Endothelial cell of umbilical vein (primary cell): ENCODE data around the gene MT3. TPM values are rescaled to one million over a fixed set of nuclear protein-coding genes. Genes with fewer than 3 reads are reported as not detected.

Experiments
- BruUV-seq: library from RNA; stranded (reverse); fragments of 400-500 nt; replicated peaks from 2 replicates; lab custom pipeline; 2021; lab: Mats Ljungman, UMichigan
- CTCF ChIA-PET: fragments of 300-600, 350-600 bp; sonication (Branson Sonifier 250); formaldehyde crosslinking; loops from one replicate; lab custom pipeline; 2021; ENCODE audit warnings: antibody characterized with exemption, inconsistent platforms; lab: Charles Lee
- POLR2A ChIA-PET: fragments of 300-600, 350-600 bp; sonication (Branson Sonifier 250); formaldehyde crosslinking; loops from one replicate; lab custom pipeline; 2021; ENCODE audit warnings: antibody characterized with exemption, inconsistent platforms; lab: Charles Lee
- DNase-seq: peaks from one replicate; pipeline ENCODE4 v3.0.0-alpha.2; 2011; ENCODE audit warnings: low read depth, low spot score
- FAIRE-seq: peaks from 2 replicates; lab custom pipeline; 2011; peaks lifted over from hg19 to GRCh38; lab: Jason Lieb, UNC
- H2AFZ ChIP-seq: 2 replicates; pipeline ENCODE4 v1.6.0; 2012; ENCODE audit warnings: low read depth, low read length, control low read depth, inconsistent platforms
- H3K27ac ChIP-seq: 2 replicates; pipeline ENCODE4 v1.5.1; 2011; ENCODE audit warnings: low read depth, mild to moderate bottlenecking, control low read depth, low read length, moderate library complexity; ENCODE audit not compliant: insufficient read depth
- H3K27me3 ChIP-seq, 2 experiments: 2 replicates each; pipeline versions ENCODE4 v1.6.0 to v1.6.1; 2011; ENCODE audit warnings: low read length in 2 of 2, mixed read lengths in 1 of 2; ENCODE audit not compliant: control insufficient read depth in 2 of 2, insufficient read depth in 2 of 2
- H3K36me3 ChIP-seq, 2 experiments: 2 replicates in 1 of 2; 3 replicates in 1 of 2; pipeline ENCODE4 v1.5.1; 2011; ENCODE audit warnings: low read length in 2 of 2, mild to moderate bottlenecking in 1 of 2, moderate library complexity in 1 of 2; ENCODE audit not compliant: control insufficient read depth in 2 of 2, insufficient read depth in 2 of 2; ENCODE audit errors: extremely low read depth in 1 of 2
- H3K4me1 ChIP-seq: 3 replicates; pipeline ENCODE4 v1.5.1; 2011; ENCODE audit warnings: mild to moderate bottlenecking, low read length; ENCODE audit not compliant: control insufficient read depth, insufficient read depth; ENCODE audit errors: extremely low read depth
- H3K4me2 ChIP-seq: 2 replicates; pipeline ENCODE4 v1.6.1; 2011; ENCODE audit warnings: low read length, control low read depth, mixed read lengths; ENCODE audit not compliant: insufficient read depth
- H3K4me3 ChIP-seq, 3 experiments: fragments of 200-600 bp in 1 of 3; sonication (generic), shearing (Covaris generic) in 1 of 3; replicated peaks in 1 of 3; 2 replicates each; pipeline ENCODE4 v1.5.1; 2011 to 2016; ENCODE audit warnings: control low read depth in 3 of 3, low read length in 3 of 3, mild to moderate bottlenecking in 2 of 3, inconsistent platforms in 1 of 3, low read depth in 1 of 3, moderate library complexity in 1 of 3; ENCODE audit not compliant: insufficient read depth in 1 of 3
- H3K79me2 ChIP-seq: 2 replicates; pipeline ENCODE4 v1.6.0; 2012; ENCODE audit warnings: low read length, inconsistent platforms; ENCODE audit not compliant: control insufficient read depth, insufficient read depth
- H3K9ac ChIP-seq: replicated peaks from 2 replicates; pipeline ENCODE3; 2011; ENCODE audit warnings: low read length, control low read depth; ENCODE audit not compliant: insufficient read depth; ENCODE audit errors: extremely low read depth
- H3K9me1 ChIP-seq: replicated peaks from 3 replicates; pipeline ENCODE4 v1.6.0; 2011; ENCODE audit warnings: mild to moderate bottlenecking, low read length; ENCODE audit not compliant: control insufficient read depth, insufficient read depth; ENCODE audit errors: extremely low read depth
- H3K9me3 ChIP-seq: replicated peaks from 2 replicates; pipeline ENCODE4 v1.5.1; 2012; ENCODE audit warnings: low read length, inconsistent platforms; ENCODE audit not compliant: control insufficient read depth, insufficient read depth
- H4K20me1 ChIP-seq: replicated peaks from 2 replicates; pipeline ENCODE3; 2011; ENCODE audit warnings: mild to moderate bottlenecking, low read length; ENCODE audit not compliant: control insufficient read depth, insufficient read depth; ENCODE audit errors: extremely low read depth
- CTCF ChIP-seq, 2 donors: IDR thresholded peaks; 1 replicate in 1 of 2; 2 replicates in 1 of 2; pipeline ENCODE4 v1.5.1; 2011; ENCODE audit warnings: low read length in 2 of 2, mild to moderate bottlenecking in 2 of 2, moderate library complexity in 2 of 2, control low read depth in 1 of 2, inconsistent platforms in 1 of 2, low read depth in 1 of 2; ENCODE audit not compliant: insufficient read depth in 1 of 2; ENCODE audit errors: extremely low read depth in 1 of 2
- EZH2 ChIP-seq: IDR thresholded peaks from 2 replicates; pipeline ENCODE4 v1.6.1; 2012; ENCODE audit warnings: borderline replicate concordance, low read depth, mild to moderate bottlenecking, moderate library complexity, low read length, inconsistent platforms; ENCODE audit not compliant: severe bottlenecking
- FOS ChIP-seq: IDR thresholded peaks from 2 replicates; pipeline ENCODE4 v1.6.1; 2011; ENCODE audit warnings: mild to moderate bottlenecking, low read length, moderate library complexity, borderline replicate concordance; ENCODE audit not compliant: insufficient read depth
- GATA2 ChIP-seq: IDR thresholded peaks from 2 replicates; pipeline ENCODE4 v1.7.0; 2011; ENCODE audit warnings: low read depth, mild to moderate bottlenecking, moderate library complexity, mixed read lengths, low read length; ENCODE audit not compliant: insufficient read length, insufficient read depth
- JUN ChIP-seq: IDR thresholded peaks from 2 replicates; pipeline ENCODE4 v1.6.1; 2011; ENCODE audit warnings: borderline replicate concordance, low read depth; ENCODE audit not compliant: insufficient read length, insufficient read depth
- POLR2A ChIP-seq: IDR thresholded peaks from 2 replicates; pipeline ENCODE4 v1.6.1; 2012; ENCODE audit warnings: low read depth, mild to moderate bottlenecking, control low read depth, low read length
- POLR2AphosphoS5 ChIP-seq: IDR thresholded peaks from 2 replicates; pipeline ENCODE4 v1.6.1; 2012; ENCODE audit warnings: low read depth, mild to moderate bottlenecking, control low read depth, low read length, moderate library complexity; ENCODE audit not compliant: insufficient read depth
- dilution Hi-C: fragments of 300-500 bp; cut with MboI; formaldehyde crosslinking; loops from one replicate; pipeline ENCODE4 v1.15.0; 2019; ENCODE audit warnings: low sequenced_read_pairs; ENCODE audit not compliant: extremely low pct_ligation_motif_present
- intact Hi-C: fragments of 100-400 bp; cut with micrococcal nuclease; formaldehyde crosslinking; loops from one replicate; pipeline ENCODE4 v1.10.0; 2022
- polyA plus RNA-seq, 4 experiments: library from polyadenylated mRNA; depleted of rRNA in 3 of 4; stranded (reverse) in 3 of 4; unstranded in 1 of 4; fragments of >200 nt; gene quantifications; 2 replicates each; pipeline versions ENCODE4 v1.2.1 to v1.2.3, GENCODE V29; 2011 to 2012; ENCODE audit warnings: missing spikeins in 1 of 4
- total RNA-seq: library from RNA; stranded (reverse); gene quantifications from 2 replicates; pipeline ENCODE4 v1.2.3, GENCODE V29; 2021
- TF ChIP-seq, protein P1 (sequence below): IDR thresholded peaks from 2 replicates; pipeline ENCODE4 v1.6.1; 2011; ENCODE audit not compliant: insufficient read depth, insufficient read length

MT3 gene
- total and polyA plus RNA-seq, 2 donors (not counting 3 experiments of a cell fraction or from before 2014, with no cell fraction given) = not detected

- Histone ChIP-seq H3K9me3 (no peaks in the 10 kb centered on the region), H3K9me1 (no peaks in the 10 kb centered on the region), H2AFZ (peak within 1 kb of the TSS; percentile 84), H4K20me1 (no peaks in the 10 kb centered on the region), H3K27me3 (peaks cover 34 to 44% of the 10 kb centered on the region in 2 experiments), H3K4me3 (peak within 1 kb of the TSS in 2 of 3 experiments; percentile 38 to 48), H3K9ac (no peak within 1 kb of the TSS), H3K36me3 (no peaks in the 10 kb centered on the region), H3K4me1 (peaks cover 14% of the 10 kb centered on the region), H3K4me2 (peak within 1 kb of the TSS; percentile 70), H3K27ac (no peak within 1 kb of the TSS), H3K79me2 (no peaks in the 10 kb centered on the region)
- DNase-seq = peak; percentile 28
- ChIA-PET POLR2A (interaction anchor here (1.1 kb wide), 1 partner anchor 12 kb away, joined by 4 read pairs; the partner anchor contains the start of gene MT1E), CTCF (interaction anchor here (1.0 to 1.3 kb wide), 5 partner anchors 15 to 63 kb away, joined by 3 to 5 read pairs (median 4); partner anchors contain the start of gene MT2A)
- dilution Hi-C loops = no loop called here
- BruUV-seq = no TSS peak
- peak; percentile 85 for FAIRE-seq
- TF ChIP-seq GATA2 (no peak), JUN (no peak), EZH2 (peak; percentile 61), FOS (no peak), CTCF (IDR thresholded peaks at IDR 0.05; ENCODE audit: extremely low read depth in 1 of 2, insufficient read depth in 1 of 2, low read depth in 1 of 2, low read length in 2 of 2) (no peak), POLR2AphosphoS5 (no peak), POLR2A (peak; percentile 53)
- TF ChIP-seq, protein P1, sequence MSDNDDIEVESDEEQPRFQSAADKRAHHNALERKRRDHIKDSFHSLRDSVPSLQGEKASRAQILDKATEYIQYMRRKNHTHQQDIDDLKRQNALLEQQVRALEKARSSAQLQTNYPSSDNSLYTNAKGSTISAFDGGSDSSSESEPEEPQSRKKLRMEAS = no peak
- intact Hi-C loops = loop anchor here (2.0 kb wide), 1 partner anchor 45 kb away; the partner anchor contains the start of gene MT1X
These were observed 48.8 kb downstream of the MT3 start, which contains the start of gene MT1A for GRCh38 chr16:56637814-56638750. Gene MT1A (plus strand): TSS chr16:56638666. CDS start chr16:56638739, 73 bp downstream.
